Posterior vena cava (tissue), 2 donors: ENCODE data around the gene MARCHF6. TPM values are rescaled to one million over a fixed set of nuclear protein-coding genes. Genes with fewer than 3 reads are reported as not detected.
"Not testable (repeated sequence)": the region's sequence is repeated elsewhere in the genome, so short reads cannot be mapped to it uniquely, and the experiment has no call there.

Experiments used
- DNase-seq: peaks from one replicate; pipeline ENCODE4 v3.0.0-alpha.2; 2020; ENCODE audit warnings: low spot score
- intact Hi-C, 2 donors: fragments of 100-400 bp; cut with DNase I; formaldehyde crosslinking; loops; one replicate each; pipeline versions ENCODE4 v1.14.1 to v1.14.2; 2022 to 2023
- total RNA-seq, 2 donors: library from RNA; stranded (reverse); fragmentation: NEBNext Ultra II Directional; extraction: Animal tissue kit (Norgen Biotek cat#: 25700); gene quantifications; one replicate each; pipeline ENCODE4 v1.2.1, GENCODE V29; 2021
- donor health status: DM: yes; HTN: yes; CAD: no.
- donor health status: DM: yes; HTN: yes; CAD: no.

MARCHF6 gene
- total RNA-seq, 2 donors from 2014 or later: 116 to 127 TPM

- no peak for DNase-seq
- intact Hi-C loops: no loop called here
Measured at GRCh38 chr5:10367579-10367978, 14.1 kb downstream of the MARCHF6 start.

GRCh38 chr5:10370931-10371330 lies 17.4 kb downstream of the MARCHF6 start:
- intact Hi-C loops: no loop called here
- DNase-seq: no peak

GRCh38 chr5:10371369-10371768 lies 17.9 kb downstream of the MARCHF6 start:
- DNase-seq, intact Hi-C loops: not testable (repeated sequence)

- no peak for DNase-seq
- intact Hi-C loops: no loop called here
Measured at GRCh38 chr5:10372726-10373709, 19.5 kb downstream of the MARCHF6 start.

- DNase-seq: no peak
Measured at GRCh38 chr5:10374046-10375022, 20.8 kb downstream of the MARCHF6 start.

GRCh38 chr5:10375146-10375545 lies 21.7 kb downstream of the MARCHF6 start:
- DNase-seq, intact Hi-C loops: not testable (repeated sequence)

More at GRCh38 chr5:10374046-10375022, 20.8 kb downstream of the MARCHF6 start:
- intact Hi-C loops: no loop called here

GRCh38 chr5:10376544-10376943 lies 23.0 kb downstream of the MARCHF6 start:
- DNase-seq: no peak
- intact Hi-C loops: no loop called here

- intact Hi-C loops: no loop called here
- no peak for DNase-seq
Measured at GRCh38 chr5:10377081-10377480, 23.6 kb downstream of the MARCHF6 start.

GRCh38 chr5:10381803-10382202 lies 28.3 kb downstream of the MARCHF6 start:
- intact Hi-C loops: no loop called here
- no peak for DNase-seq

GRCh38 chr5:10384483-10384882 lies 31.0 kb downstream of the MARCHF6 start:
- intact Hi-C loops: no loop called here
- no peak for DNase-seq

- intact Hi-C loops: no loop called here
- no peak for DNase-seq
Measured at GRCh38 chr5:10387690-10388089, 34.2 kb downstream of the MARCHF6 start.

GRCh38 chr5:10391130-10391529 lies 37.6 kb downstream of the MARCHF6 start:
- no peak for DNase-seq

GRCh38 chr5:10392567-10393328 lies 39.3 kb downstream of the MARCHF6 start:
- DNase-seq, intact Hi-C loops: not testable (repeated sequence)

More at GRCh38 chr5:10391130-10391529, 37.6 kb downstream of the MARCHF6 start:
- intact Hi-C loops: no loop called here

GRCh38 chr5:10393491-10393890 lies 40.0 kb downstream of the MARCHF6 start:
- intact Hi-C loops: no loop called here
- DNase-seq: no peak

GRCh38 chr5:10396552-10396951 lies 43.1 kb downstream of the MARCHF6 start:
- intact Hi-C loops: no loop called here
- DNase-seq: no peak

- DNase-seq: no peak
- intact Hi-C loops: no loop called here
Measured at GRCh38 chr5:10399839-10400238, 46.3 kb downstream of the MARCHF6 start.

- no peak for DNase-seq
- intact Hi-C loops: no loop called here
Measured at GRCh38 chr5:10400411-10400810, 46.9 kb downstream of the MARCHF6 start.

GRCh38 chr5:10400831-10401230 lies 47.3 kb downstream of the MARCHF6 start:
- no peak for DNase-seq
- intact Hi-C loops: no loop called here

- intact Hi-C loops: no loop called here
- no peak for DNase-seq
Measured at GRCh38 chr5:10401498-10401897, 48.0 kb downstream of the MARCHF6 start.
